ENCODE measurements around the gene NPPB. TPM values are rescaled to one million over a fixed set of nuclear protein-coding genes. Genes with fewer than 3 reads are reported as not detected.

Gene NPPB
- total RNA-seq, 4 donors from 2014 or later, result not detected

- Histone ChIP-seq H3K27ac (no peak overlapping the region), H3K4me1 (no peaks in the 10 kb centered on the region), H3K36me3 (peaks cover 0 to 85% of the 10 kb centered on the region in 2 donors), H3K27me3 (no peaks in the 10 kb centered on the region), H3K9me3 (no peaks in the 10 kb centered on the region), H3K4me3 (no peak overlapping the region)
- in situ Hi-C loops (cut with MboI; ENCODE audit: low sequenced_read_pairs in 4 of 4) (no loop called here), intact Hi-C loops (cut with DNase I; ENCODE audit: low total_unique reads) (no loop called here)
- ATAC-seq (no peak), DNase-seq (no peak)
- TF ChIP-seq POLR2A (IDR thresholded peaks at IDR 0.05), result no peak
- TF ChIP-seq, protein P1, sequence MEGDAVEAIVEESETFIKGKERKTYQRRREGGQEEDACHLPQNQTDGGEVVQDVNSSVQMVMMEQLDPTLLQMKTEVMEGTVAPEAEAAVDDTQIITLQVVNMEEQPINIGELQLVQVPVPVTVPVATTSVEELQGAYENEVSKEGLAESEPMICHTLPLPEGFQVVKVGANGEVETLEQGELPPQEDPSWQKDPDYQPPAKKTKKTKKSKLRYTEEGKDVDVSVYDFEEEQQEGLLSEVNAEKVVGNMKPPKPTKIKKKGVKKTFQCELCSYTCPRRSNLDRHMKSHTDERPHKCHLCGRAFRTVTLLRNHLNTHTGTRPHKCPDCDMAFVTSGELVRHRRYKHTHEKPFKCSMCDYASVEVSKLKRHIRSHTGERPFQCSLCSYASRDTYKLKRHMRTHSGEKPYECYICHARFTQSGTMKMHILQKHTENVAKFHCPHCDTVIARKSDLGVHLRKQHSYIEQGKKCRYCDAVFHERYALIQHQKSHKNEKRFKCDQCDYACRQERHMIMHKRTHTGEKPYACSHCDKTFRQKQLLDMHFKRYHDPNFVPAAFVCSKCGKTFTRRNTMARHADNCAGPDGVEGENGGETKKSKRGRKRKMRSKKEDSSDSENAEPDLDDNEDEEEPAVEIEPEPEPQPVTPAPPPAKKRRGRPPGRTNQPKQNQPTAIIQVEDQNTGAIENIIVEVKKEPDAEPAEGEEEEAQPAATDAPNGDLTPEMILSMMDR (IDR thresholded peaks at IDR 0.05 in 4 of 5, conservative IDR thresholded peaks at IDR 0.05 in 1 of 5), result no peak
Measured at GRCh38 chr1:11822091-11822490, 36.7 kb downstream of the NPPB start.

- no peaks in the 10 kb centered on the region for H3K27me3 ChIP-seq
- peaks cover 2 to 67% of the 10 kb centered on the region in 2 donors for H3K36me3 ChIP-seq
- H3K27ac ChIP-seq, result no peak overlapping the region
- ATAC-seq (no peak), DNase-seq (no peak)
- TF ChIP-seq, protein P1 (IDR thresholded peaks at IDR 0.05 in 4 of 5, conservative IDR thresholded peaks at IDR 0.05 in 1 of 5), result no peak
- TF ChIP-seq POLR2A (IDR thresholded peaks at IDR 0.05), result no peak
- in situ Hi-C loops (cut with MboI; ENCODE audit: low sequenced_read_pairs in 4 of 4), result no loop called here
- no peak overlapping the region for H3K4me3 ChIP-seq
- intact Hi-C loops (cut with DNase I; ENCODE audit: low total_unique reads), result no loop called here
- no peaks in the 10 kb centered on the region for H3K9me3 ChIP-seq
- H3K4me1 ChIP-seq, result no peaks in the 10 kb centered on the region
Measured at GRCh38 chr1:11817192-11817591, 41.6 kb downstream of the NPPB start.

DNA sequence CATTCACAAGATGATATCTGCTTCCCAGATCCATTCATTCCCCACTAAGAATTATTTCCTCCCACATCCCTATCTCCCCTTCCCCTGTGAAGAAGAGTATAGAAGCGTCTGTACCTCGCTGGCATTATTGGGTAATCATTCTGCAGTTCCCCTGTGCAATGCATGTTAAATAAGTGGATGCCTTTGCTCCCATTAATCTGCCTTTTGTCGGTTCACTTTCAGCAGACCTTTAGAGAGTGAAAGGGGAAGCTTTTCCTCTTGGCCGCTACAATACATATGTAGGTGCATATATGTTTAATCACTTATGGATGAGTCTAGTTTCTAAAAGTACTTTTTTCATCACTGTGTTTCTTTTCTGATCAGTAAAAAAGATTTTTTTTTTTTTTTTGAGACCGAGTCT lies 45.7 kb downstream of the NPPB start:
- ATAC-seq (no peak), DNase-seq (no peak)
- in situ Hi-C loops (cut with MboI; ENCODE audit: low sequenced_read_pairs in 4 of 4), result no loop called here
- H3K4me3 ChIP-seq, result no peak overlapping the region
- intact Hi-C loops (cut with DNase I; ENCODE audit: low total_unique reads), result no loop called here
- no peaks in the 10 kb centered on the region for H3K27me3 ChIP-seq
- H3K36me3 ChIP-seq, result peaks cover 2 to 63% of the 10 kb centered on the region in 2 donors
- no peaks in the 10 kb centered on the region for H3K9me3 ChIP-seq
- H3K4me1 ChIP-seq, result peaks cover 7 to 12% of the 10 kb centered on the region in 2 donors
- H3K27ac ChIP-seq, result no peak overlapping the region
- TF ChIP-seq, protein P1 (IDR thresholded peaks at IDR 0.05 in 4 of 5, conservative IDR thresholded peaks at IDR 0.05 in 1 of 5), result no peak
- TF ChIP-seq POLR2A (IDR thresholded peaks at IDR 0.05), result no peak

Other genes with a start within 250 kb of the NPPB start
- gene FBXO2, start 204.5 kb downstream of the NPPB start, total RNA-seq, result 10 to 100 TPM in 1 of 4 donors, 1 to 10 TPM in 3; 2.0 to 20.8 (median 4.8) TPM
- 1 to 10 TPM; 1.7 to 9.4 (median 5.4) TPM for gene FBXO44, start 204.1 kb downstream of the NPPB start, total RNA-seq
- gene FBXO6, start 194.7 kb downstream of the NPPB start, total RNA-seq, result 10 to 100 TPM; 15.7 to 34.4 (median 25.5) TPM
- gene MAD2L2, start 177.8 kb downstream of the NPPB start, total RNA-seq, result 10 to 100 TPM; 41.2 to 57.4 (median 46.9) TPM
- not detected for gene DRAXIN, start 167.2 kb downstream of the NPPB start, total RNA-seq
- gene AGTRAP, start 122.8 kb downstream of the NPPB start, total RNA-seq, result 100 to 1,000 TPM in 2 of 4 donors, 10 to 100 TPM in 2; 37.8 to 144 (median 103) TPM
- gene C1orf167, start 96.8 kb downstream of the NPPB start, total RNA-seq, result 1 to 10 TPM in 1 of 4 donors, under 1 TPM in 1, not detected in 2; 1.00 to 1.4 TPM
- 10 to 100 TPM; 10.2 to 24.7 (median 18.1) TPM for gene MTHFR, start 53.0 kb downstream of the NPPB start, total RNA-seq
- gene CLCN6, start 52.8 kb downstream of the NPPB start, total RNA-seq, result 10 to 100 TPM in 1 of 4 donors, 1 to 10 TPM in 3; 7.1 to 11.9 (median 9.5) TPM
- gene NPPA, start 11.2 kb downstream of the NPPB start, total RNA-seq, result 1 to 10 TPM in 2 of 4 donors, under 1 TPM in 1, not detected in 1; 0.53 to 4.2 (median 1.9) TPM
- gene KIAA2013, start 67.5 kb upstream of the NPPB start, total RNA-seq, result 100 to 1,000 TPM in 1 of 4 donors, 10 to 100 TPM in 3; 71.0 to 126 (median 85.1) TPM
- gene PLOD1, start 75.8 kb upstream of the NPPB start, total RNA-seq, result 10 to 100 TPM; 23.9 to 66.5 (median 54.8) TPM
- gene MFN2, start 121.5 kb upstream of the NPPB start, total RNA-seq, result 100 to 1,000 TPM; 176 to 282 (median 217) TPM
- 10 to 100 TPM; 32.4 to 43.1 (median 40.1) TPM for gene MIIP, start 160.6 kb upstream of the NPPB start, total RNA-seq
- 1 to 10 TPM; 1.1 to 2.6 (median 1.4) TPM for gene TNFRSF8, start 204.4 kb upstream of the NPPB start, total RNA-seq